GM13977 (cell line): ENCODE measurements around the gene PTRH1.

Experiments
- DNase-seq: peaks from one replicate; pipeline ENCODE4 v3.0.0; 2012; ENCODE audit warnings: low spot score
- CTCF ChIP-seq: IDR thresholded peaks from 2 replicates; pipeline ENCODE4 v1.5.1; 2012; ENCODE audit warnings: mild to moderate bottlenecking, control low read depth; ENCODE audit not compliant: insufficient read depth; ENCODE audit errors: extremely low read depth, missing control alignments
- in situ Hi-C: fragments of 300-500 bp; cut with MboI; formaldehyde crosslinking; loops from one replicate; pipeline ENCODE4 v1.12.0; 2022; ENCODE audit warnings: low sequenced_read_pairs, low pct_unique_long_range_greater_than_20kb, mixed read lengths, inconsistent platforms; ENCODE audit not compliant: unreplicated experiment

Gene PTRH1

GRCh38 chr9:127680226-127680625 is 35.2 kb downstream of the PTRH1 start:
- no peak for TF ChIP-seq CTCF
- in situ Hi-C loops: no loop called here
- no peak for DNase-seq

- in situ Hi-C loops: no loop called here
- DNase-seq: no peak
- no peak for TF ChIP-seq CTCF
Observed at GRCh38 chr9:127679506-127679905, 36.0 kb downstream of the PTRH1 start.

DNA sequence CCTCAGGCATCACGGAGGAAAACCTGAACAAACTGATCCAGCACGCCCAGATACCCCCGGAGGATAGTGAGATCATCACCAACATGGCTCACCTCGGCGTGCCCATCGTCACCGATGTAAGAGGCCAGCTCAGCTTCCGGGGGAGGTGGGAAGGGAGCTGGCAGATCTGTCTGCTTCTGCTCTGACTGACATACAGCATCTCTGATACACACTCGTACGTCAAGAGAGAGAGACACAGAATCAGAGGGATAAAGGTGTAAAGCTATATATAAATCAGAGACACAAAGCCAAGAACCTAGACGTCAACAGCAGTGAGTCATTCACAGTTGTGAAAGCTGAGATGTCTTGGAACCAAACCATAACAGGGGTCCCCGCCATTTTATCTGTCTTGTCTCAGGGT is 38.8 kb downstream of the PTRH1 start:
- in situ Hi-C loops: no loop called here
- TF ChIP-seq CTCF: no peak
- no peak for DNase-seq

- in situ Hi-C loops: no loop called here
- no peak for TF ChIP-seq CTCF
- DNase-seq: no peak
Observed at GRCh38 chr9:127673234-127673633, 42.2 kb downstream of the PTRH1 start.

DNA sequence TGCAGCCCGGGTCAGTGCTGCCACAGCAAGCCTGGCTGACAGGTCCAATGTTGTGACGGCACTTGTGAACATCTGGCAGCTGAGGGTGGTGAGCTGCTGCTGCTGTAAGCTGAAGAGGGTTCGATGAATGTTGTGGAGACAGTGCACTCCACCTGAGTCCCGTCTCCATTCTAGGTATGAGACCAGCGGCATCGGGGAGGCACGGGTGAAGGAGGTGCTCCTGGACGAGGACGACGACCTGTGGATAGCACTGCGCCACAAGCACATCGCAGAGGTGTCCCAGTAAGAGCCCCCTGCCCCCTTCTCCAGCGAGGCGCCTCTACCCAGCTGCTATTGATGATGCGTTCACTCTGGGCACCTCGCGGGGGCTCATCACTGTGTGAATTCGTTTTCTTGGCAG is 47.6 kb downstream of the PTRH1 start:
- in situ Hi-C loops: no loop called here
- TF ChIP-seq CTCF: no peak

GRCh38 chr9:127667127-127667844 is 48.2 kb downstream of the PTRH1 start:
- DNase-seq: no peak
- in situ Hi-C loops: no loop called here
- TF ChIP-seq CTCF: no peak

More for the DNA sequence above, 47.6 kb downstream of the PTRH1 start:
- no peak for DNase-seq
